AG09319 (cell line): ENCODE results near the gene LMAN1.

Experiments
- DNase-seq: peaks from one replicate; pipeline ENCODE4 v3.0.0-alpha.2; 2010; ENCODE audit warnings: low read depth; ENCODE audit errors: extremely low read depth
- TF ChIP-seq, protein P1 (sequence below): IDR thresholded peaks from 2 replicates; pipeline ENCODE4 v1.5.1; 2011; ENCODE audit warnings: low read depth, mild to moderate bottlenecking, inconsistent platforms, low read length, moderate library complexity

LMAN1 gene

DNA sequence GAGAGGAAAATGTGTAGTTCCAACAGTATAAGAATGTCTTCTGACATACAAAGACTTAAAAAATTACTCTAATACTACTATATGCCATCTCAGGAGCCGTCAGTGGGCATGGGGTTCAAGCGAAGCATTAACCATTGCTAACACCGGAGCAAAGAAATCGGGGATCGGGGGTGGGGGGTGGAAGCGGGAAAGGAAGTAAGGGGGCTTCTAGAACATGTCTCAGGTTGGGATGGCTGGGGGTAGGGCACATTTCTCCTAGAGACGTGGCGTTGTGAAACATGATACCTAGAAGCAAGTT is 702 bp downstream of the LMAN1 start:
- TF ChIP-seq, protein P1, sequence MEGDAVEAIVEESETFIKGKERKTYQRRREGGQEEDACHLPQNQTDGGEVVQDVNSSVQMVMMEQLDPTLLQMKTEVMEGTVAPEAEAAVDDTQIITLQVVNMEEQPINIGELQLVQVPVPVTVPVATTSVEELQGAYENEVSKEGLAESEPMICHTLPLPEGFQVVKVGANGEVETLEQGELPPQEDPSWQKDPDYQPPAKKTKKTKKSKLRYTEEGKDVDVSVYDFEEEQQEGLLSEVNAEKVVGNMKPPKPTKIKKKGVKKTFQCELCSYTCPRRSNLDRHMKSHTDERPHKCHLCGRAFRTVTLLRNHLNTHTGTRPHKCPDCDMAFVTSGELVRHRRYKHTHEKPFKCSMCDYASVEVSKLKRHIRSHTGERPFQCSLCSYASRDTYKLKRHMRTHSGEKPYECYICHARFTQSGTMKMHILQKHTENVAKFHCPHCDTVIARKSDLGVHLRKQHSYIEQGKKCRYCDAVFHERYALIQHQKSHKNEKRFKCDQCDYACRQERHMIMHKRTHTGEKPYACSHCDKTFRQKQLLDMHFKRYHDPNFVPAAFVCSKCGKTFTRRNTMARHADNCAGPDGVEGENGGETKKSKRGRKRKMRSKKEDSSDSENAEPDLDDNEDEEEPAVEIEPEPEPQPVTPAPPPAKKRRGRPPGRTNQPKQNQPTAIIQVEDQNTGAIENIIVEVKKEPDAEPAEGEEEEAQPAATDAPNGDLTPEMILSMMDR: no peak
- peak; percentile 20 for DNase-seq

DNA sequence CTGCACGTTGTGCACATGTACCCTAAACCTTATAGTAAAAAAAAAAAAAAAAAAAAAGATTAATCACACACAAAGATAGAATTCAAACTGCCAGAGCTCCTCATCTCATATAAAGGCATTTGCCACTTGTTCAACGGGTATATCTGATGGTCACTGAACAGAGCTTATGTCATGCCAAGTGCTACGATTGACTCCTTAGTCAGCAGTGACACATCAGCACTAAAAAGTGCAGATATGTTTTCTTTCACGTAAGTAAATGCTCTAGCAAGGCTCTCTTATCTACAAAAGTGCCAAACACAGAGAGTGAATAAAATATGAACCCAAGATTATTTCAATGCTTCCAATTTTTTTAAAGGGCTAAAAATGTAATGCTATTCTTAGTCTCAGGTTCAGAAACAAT is 1.1 kb downstream of the LMAN1 start:
- TF ChIP-seq, protein P1: no peak
- DNase-seq: no peak

DNA sequence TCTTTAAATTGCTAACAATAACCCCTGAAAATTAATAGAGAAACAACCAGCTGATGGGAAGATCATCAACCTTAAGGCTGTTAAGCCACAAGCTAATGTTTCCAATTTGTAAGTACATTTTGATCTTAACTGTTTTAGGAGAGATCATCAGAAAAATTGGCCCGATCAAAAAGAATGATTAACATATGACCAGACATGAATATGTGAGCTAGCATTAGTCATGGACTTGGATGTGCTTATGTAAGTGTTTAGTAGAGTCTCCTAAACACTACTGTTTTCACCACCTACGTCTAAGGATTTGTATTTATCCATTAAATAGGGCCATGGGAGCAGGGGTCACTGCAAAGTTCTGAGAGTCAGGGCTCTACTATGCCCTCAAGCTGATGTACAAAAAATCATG is 4.3 kb downstream of the LMAN1 start:
- TF ChIP-seq, protein P1: no peak
- DNase-seq: no peak

DNA sequence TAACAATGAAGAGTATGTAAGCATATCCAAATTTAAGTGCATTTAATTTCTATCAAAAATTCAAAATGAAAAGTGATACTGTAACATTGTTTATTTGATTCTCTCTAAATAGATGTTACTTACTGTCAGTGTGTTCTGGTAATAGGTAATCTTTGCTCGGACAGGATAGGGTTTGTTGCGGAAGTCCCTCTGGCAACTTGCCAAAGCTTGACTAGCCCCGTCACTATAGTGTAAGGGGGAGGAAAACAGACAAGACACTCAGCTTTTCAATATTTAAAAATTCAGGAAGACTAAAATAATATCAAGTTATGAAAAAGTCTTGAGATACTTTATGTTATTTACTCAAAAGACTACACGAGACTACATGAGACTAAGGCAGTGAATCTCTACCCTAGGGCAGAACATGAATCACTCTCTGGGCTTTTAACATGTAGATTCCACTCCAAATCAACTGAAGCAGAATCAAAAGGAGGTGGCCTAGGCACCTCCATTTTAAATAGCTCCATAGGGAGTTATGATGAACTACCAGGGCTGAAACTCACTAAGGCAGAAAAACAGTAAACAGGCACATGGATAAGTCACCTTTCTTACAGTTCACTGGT is 5.9 kb downstream of the LMAN1 start:
- no peak for DNase-seq
- TF ChIP-seq, protein P1: no peak

DNA sequence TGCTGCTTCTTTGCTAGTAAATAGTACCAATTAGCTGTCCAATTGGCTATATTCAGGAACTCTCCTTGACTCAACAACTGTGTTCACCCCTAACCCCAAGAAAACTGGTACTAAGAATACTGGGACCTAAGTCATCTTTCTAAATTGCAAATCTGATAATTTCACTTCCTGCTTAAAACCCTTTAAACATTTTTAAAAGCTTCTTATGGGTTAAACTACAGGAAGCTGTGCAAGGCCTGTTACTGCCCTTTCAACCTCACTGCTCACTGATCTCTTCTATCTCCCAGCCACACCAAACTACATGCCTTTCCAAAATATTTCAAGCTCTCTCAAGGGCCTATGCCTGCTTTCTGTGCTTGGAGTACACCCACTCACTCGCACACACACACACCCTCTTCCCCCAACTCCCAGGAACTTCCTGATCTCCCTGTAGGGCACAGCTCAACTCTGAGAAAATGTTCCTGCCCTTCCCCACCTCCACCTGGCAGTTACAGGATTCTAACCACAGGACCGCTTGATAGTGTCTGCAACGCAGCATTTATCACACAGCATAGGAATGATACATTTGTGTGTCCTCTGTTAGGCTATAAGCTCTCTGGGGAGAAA is 6.7 kb downstream of the LMAN1 start:
- TF ChIP-seq, protein P1: no peak
- DNase-seq: no peak

DNA sequence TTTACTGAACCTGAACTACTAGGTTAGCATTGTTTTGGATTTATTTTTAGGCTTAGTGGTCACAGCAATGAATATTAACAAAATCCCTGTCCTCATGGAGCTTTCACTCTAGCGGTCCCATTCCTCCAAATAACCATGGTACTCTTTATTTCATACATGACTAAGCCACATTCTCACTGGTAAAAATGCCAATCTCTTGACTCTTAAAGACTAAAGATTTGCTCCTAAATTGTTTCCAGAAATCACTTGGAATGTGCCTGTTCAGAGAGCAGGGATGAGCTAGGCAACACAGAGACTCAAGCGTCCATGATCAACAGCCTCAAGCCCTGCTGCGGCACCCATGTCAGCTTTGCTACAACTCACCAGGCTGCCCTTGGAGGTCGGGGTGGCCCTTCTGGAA is 13.5 kb downstream of the LMAN1 start:
- no peak for DNase-seq
- TF ChIP-seq, protein P1: no peak

DNA sequence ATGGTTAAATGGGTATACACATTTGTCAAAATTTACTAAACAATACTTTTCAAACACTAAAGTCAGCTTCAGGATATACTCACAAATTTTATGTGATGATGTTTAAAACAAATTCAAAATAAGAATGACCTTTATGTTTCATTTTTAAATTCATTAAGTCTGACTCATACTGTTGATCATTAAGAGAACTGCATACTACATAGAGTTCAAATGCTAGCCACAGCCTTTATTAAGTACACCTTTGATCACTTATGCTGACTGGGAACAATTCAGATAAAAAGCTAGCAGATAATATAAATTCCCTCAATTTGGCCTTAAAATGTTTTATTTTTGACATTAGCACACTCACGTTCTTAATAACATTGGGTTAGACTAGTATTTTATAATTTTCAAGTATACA is 14.1 kb downstream of the LMAN1 start:
- no peak for DNase-seq
- TF ChIP-seq, protein P1: no peak
